ENCODE data around the gene ZNF253. TPM values are rescaled to one million over a fixed set of nuclear protein-coding genes. Genes with fewer than 3 reads are reported as not detected.
"Not testable (repeated sequence)": the region's sequence is repeated elsewhere in the genome, so short reads cannot be mapped to it uniquely, and the experiment has no call there.

The ZNF253 gene
- polyA plus RNA-seq, 1 donor (not counting 4 experiments of a cell fraction or from before 2014, with no cell fraction given): 2.3 TPM

GRCh38 chr19:19884583-19884982, 18.9 kb downstream of the ZNF253 start:
- TF ChIP-seq EZH2 (IDR thresholded peaks at IDR 0.05; ENCODE audit: low read length) (no peak), CTCF (optimal IDR thresholded peaks at IDR 0.05 in 1 of 3, IDR thresholded peaks at IDR 0.05 in 1 of 3, conservative IDR thresholded peaks at IDR 0.05 in 1 of 3; ENCODE audit: extremely low read depth in 1 of 3, insufficient read depth in 2 of 3, low read length in 3 of 3) (no peak)
- H3K27ac ChIP-seq (ENCODE audit: control insufficient read depth, insufficient read depth, low read length): no peak overlapping the region
- H3K9me1 ChIP-seq (ENCODE audit: control insufficient read depth, extremely low read depth, insufficient read depth, low read length): no peaks in the 10 kb centered on the region
- no peaks in the 10 kb centered on the region for H3K4me1 ChIP-seq (ENCODE audit: control insufficient read depth, extremely low read depth, insufficient read depth, low read length)
- H3K9me3 ChIP-seq (ENCODE audit: control insufficient read depth, low read depth, low read length): peaks cover 6% of the 10 kb centered on the region
- H3K27me3 ChIP-seq (ENCODE audit: control insufficient read depth, extremely low read depth, insufficient read depth, low read length): no peaks in the 10 kb centered on the region
- H2AFZ ChIP-seq (ENCODE audit: control insufficient read depth, low read length): no peak overlapping the region
- no peak overlapping the region for H3K4me3 ChIP-seq (ENCODE audit: control insufficient read depth in 2 of 3, extremely low read depth in 1 of 3, insufficient read depth in 2 of 3, low read depth in 1 of 3, low read length in 3 of 3)
- no peaks in the 10 kb centered on the region for H4K20me1 ChIP-seq (ENCODE audit: control insufficient read depth, extremely low read depth, insufficient read depth, low read length)
- dilution Hi-C loops (cut with MboI; ENCODE audit: extremely low pct_ligation_motif_present, low sequenced_read_pairs): no loop called here
- peaks cover 0 to 4% of the 10 kb centered on the region in 2 experiments for H3K36me3 ChIP-seq (ENCODE audit: control insufficient read depth in 2 of 2, extremely low read depth in 1 of 2, insufficient read depth in 2 of 2, low read length in 2 of 2)
- DNase-seq (ENCODE audit: low read depth, low spot score) (no peak), FAIRE-seq (no peak)
- H3K9ac ChIP-seq (ENCODE audit: control insufficient read depth, extremely low read depth, insufficient read depth, low read length): no peak overlapping the region
- no peak overlapping the region for H3K4me2 ChIP-seq (ENCODE audit: control insufficient read depth, extremely low read depth, insufficient read depth, low read depth, low read length)
- no peaks in the 10 kb centered on the region for H3K79me2 ChIP-seq (ENCODE audit: control insufficient read depth, insufficient read depth, low read length)

- H3K79me2 ChIP-seq (ENCODE audit: control insufficient read depth, insufficient read depth, low read length); H3K9ac ChIP-seq (ENCODE audit: control insufficient read depth, extremely low read depth, insufficient read depth, low read length); H3K4me1 ChIP-seq (ENCODE audit: control insufficient read depth, extremely low read depth, insufficient read depth, low read length); H4K20me1 ChIP-seq (ENCODE audit: control insufficient read depth, extremely low read depth, insufficient read depth, low read length); dilution Hi-C loops (cut with MboI; ENCODE audit: extremely low pct_ligation_motif_present, low sequenced_read_pairs); H3K4me3 ChIP-seq (ENCODE audit: control insufficient read depth in 2 of 3, extremely low read depth in 1 of 3, insufficient read depth in 2 of 3, low read depth in 1 of 3, low read length in 3 of 3); DNase-seq (ENCODE audit: low read depth, low spot score); H2AFZ ChIP-seq (ENCODE audit: control insufficient read depth, low read length); H3K36me3 ChIP-seq (ENCODE audit: control insufficient read depth in 2 of 2, extremely low read depth in 1 of 2, insufficient read depth in 2 of 2, low read length in 2 of 2); H3K27me3 ChIP-seq (ENCODE audit: control insufficient read depth, extremely low read depth, insufficient read depth, low read length); H3K27ac ChIP-seq (ENCODE audit: control insufficient read depth, insufficient read depth, low read length); H3K4me2 ChIP-seq (ENCODE audit: control insufficient read depth, extremely low read depth, insufficient read depth, low read depth, low read length); FAIRE-seq; H3K9me1 ChIP-seq (ENCODE audit: control insufficient read depth, extremely low read depth, insufficient read depth, low read length): not testable (repeated sequence)
- peaks cover 17% of the 10 kb centered on the region for H3K9me3 ChIP-seq (ENCODE audit: control insufficient read depth, low read depth, low read length)
Observed at GRCh38 chr19:19892055-19892941, 26.6 kb downstream of the ZNF253 start.
